GM12892 (cell line): ENCODE measurements around the gene SREK1IP1.

Experiments used
- POLR2A ChIP-seq: IDR thresholded peaks from 2 replicates; pipeline ENCODE4 v1.6.1; 2011; ENCODE audit warnings: low read depth, low read length, control low read depth
- POLR2AphosphoS5 ChIP-seq: IDR thresholded peaks from 2 replicates; pipeline ENCODE4 v1.6.1; 2011; ENCODE audit warnings: low read depth, low read length, control low read depth

DNA sequence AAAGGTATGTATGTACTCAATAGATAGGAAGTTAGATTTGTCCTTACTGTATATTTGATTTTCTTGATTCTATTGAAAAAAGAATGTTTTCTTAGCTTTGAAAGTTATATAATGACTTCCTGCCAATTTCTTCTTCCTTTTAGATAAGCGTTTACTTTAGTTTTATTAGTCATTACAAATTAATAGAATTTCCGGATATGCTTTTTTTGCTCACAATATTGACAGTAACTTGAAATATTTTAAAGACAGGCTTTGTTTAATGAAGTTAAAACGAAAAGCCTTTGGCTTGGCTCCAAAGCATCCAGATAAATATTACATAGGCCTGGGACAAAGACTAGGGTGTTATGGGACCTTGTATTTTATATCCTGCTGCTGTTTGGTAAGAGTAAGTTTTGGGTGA lies 49.8 kb upstream of the SREK1IP1 start:
- TF ChIP-seq POLR2AphosphoS5 (no peak), POLR2A (no peak)
